WTC11 (cell line): Measurements from ENCODE around the gene WDFY4. TPM values are rescaled to one million over a fixed set of nuclear protein-coding genes. Genes with fewer than 3 reads are reported as not detected.

Source experiments
- ATAC-seq: fragments of 200-7000 bp; cut with Tn5 transposase; 2 replicates; pipeline ENCODE4 v1.10.0; 2021; ENCODE audit warnings: mild to moderate bottlenecking, moderate library complexity
- CTCF ChIA-PET: fragments of 300-600 bp; sonication (Branson Sonifier 250); formaldehyde crosslinking; loops from one replicate; lab custom pipeline; 2021; ENCODE audit warnings: antibody characterized with exemption; lab: Charles Lee
- POLR2A ChIA-PET: fragments of 350-600 bp; sonication (Branson Sonifier 250); formaldehyde crosslinking; loops from one replicate; lab custom pipeline; 2021; ENCODE audit warnings: antibody characterized with exemption; lab: Charles Lee
- DNase-seq: peaks from one replicate; pipeline ENCODE4 v3.0.0; 2021; ENCODE audit warnings: low spot score
- H3K27ac Mint-ChIP-seq: 2 replicates; pipeline ENCODE4 v1.8.0; 2021; ENCODE audit warnings: mixed read lengths
- H3K27me3 Mint-ChIP-seq: 2 replicates; pipeline ENCODE4 v1.8.0; 2021; ENCODE audit warnings: low read depth, mild to moderate bottlenecking, moderate library complexity, mixed read lengths
- H3K36me3 Mint-ChIP-seq: 2 replicates; pipeline ENCODE4 v1.8.0; 2021; ENCODE audit warnings: mixed read lengths
- H3K4me1 Mint-ChIP-seq: 2 replicates; pipeline ENCODE4 v1.8.0; 2022; ENCODE audit warnings: mixed read lengths
- H3K4me3 Mint-ChIP-seq: 2 replicates; pipeline ENCODE4 v1.8.0; 2021; ENCODE audit warnings: mild to moderate bottlenecking, moderate library complexity, mixed read lengths
- H3K9me3 Mint-ChIP-seq: 2 replicates; pipeline ENCODE4 v1.8.0; 2021; ENCODE audit warnings: mixed read lengths
- FOXK1 ChIP-seq: sonication (generic); formaldehyde crosslinking; IDR thresholded peaks from 2 replicates; pipeline ENCODE4 v1.8.0; 2022; ENCODE audit warnings: mild to moderate bottlenecking, moderate library complexity, missing genetic modification reagents
- FOXP1 ChIP-seq: sonication (generic); formaldehyde crosslinking; IDR thresholded peaks from 2 replicates; pipeline ENCODE4 v1.8.0; 2022; ENCODE audit warnings: missing genetic modification reagents, mild to moderate bottlenecking, moderate library complexity, borderline replicate concordance
- NR1H2 ChIP-seq: sonication (generic); formaldehyde crosslinking; IDR thresholded peaks from 2 replicates; pipeline ENCODE4 v1.9.0; 2021; ENCODE audit warnings: mild to moderate bottlenecking, moderate library complexity, missing genetic modification reagents
- PRRX2 ChIP-seq: fragments of 250-450 bp; sonication (Bioruptor Pico); IDR thresholded peaks from 2 replicates; pipeline ENCODE4 v1.8.0; 2021; ENCODE audit warnings: mild to moderate bottlenecking
- SMAD3 ChIP-seq: sonication (generic); formaldehyde crosslinking; IDR thresholded peaks from 2 replicates; pipeline ENCODE4 v1.8.0; 2022; ENCODE audit warnings: missing genetic modification reagents, mild to moderate bottlenecking, borderline replicate concordance
- ZBTB21 ChIP-seq: sonication (generic); formaldehyde crosslinking; IDR thresholded peaks from 2 replicates; pipeline ENCODE4 v1.8.1; 2023; ENCODE audit warnings: mild to moderate bottlenecking, missing genetic modification reagents, borderline replicate concordance
- total RNA-seq: library from RNA; stranded (reverse); gene quantifications from 3 replicates; pipeline ENCODE4 v1.2.3, GENCODE V29; 2021
- TF ChIP-seq, protein P1 (sequence below): fragments of 250-450 bp; sonication (Bioruptor Pico); IDR thresholded peaks from 2 replicates; pipeline ENCODE4 v1.9.0; 2021; ENCODE audit warnings: mild to moderate bottlenecking, borderline replicate concordance
- TF ChIP-seq, protein P2 (sequence below): fragments of 250-450 bp; sonication (Bioruptor Pico); IDR thresholded peaks from 2 replicates; pipeline ENCODE4 v1.9.0; 2021; ENCODE audit warnings: mild to moderate bottlenecking
- TF ChIP-seq, protein P3 (sequence below): sonication (generic); formaldehyde crosslinking; IDR thresholded peaks from 2 replicates; pipeline ENCODE4 v1.8.0; 2023; ENCODE audit warnings: mild to moderate bottlenecking, missing genetic modification reagents
- TF ChIP-seq, protein P4 (sequence below): sonication (generic); formaldehyde crosslinking; IDR thresholded peaks from 2 replicates; pipeline ENCODE4 v1.8.0; 2023; ENCODE audit warnings: missing genetic modification reagents, mild to moderate bottlenecking, borderline replicate concordance
- TF ChIP-seq, protein P5 (sequence below): sonication (generic); formaldehyde crosslinking; IDR thresholded peaks from 2 replicates; pipeline ENCODE4 v1.8.0; 2022; ENCODE audit warnings: missing genetic modification reagents
- TF ChIP-seq, protein P6 (sequence below): sonication (generic); formaldehyde crosslinking; IDR thresholded peaks from 2 replicates; pipeline ENCODE4 v1.8.1; 2023; ENCODE audit warnings: mild to moderate bottlenecking, missing genetic modification reagents, moderate library complexity

The WDFY4 gene
- total RNA-seq, 1 experiment from 2014 or later: 0.13 TPM

DNA sequence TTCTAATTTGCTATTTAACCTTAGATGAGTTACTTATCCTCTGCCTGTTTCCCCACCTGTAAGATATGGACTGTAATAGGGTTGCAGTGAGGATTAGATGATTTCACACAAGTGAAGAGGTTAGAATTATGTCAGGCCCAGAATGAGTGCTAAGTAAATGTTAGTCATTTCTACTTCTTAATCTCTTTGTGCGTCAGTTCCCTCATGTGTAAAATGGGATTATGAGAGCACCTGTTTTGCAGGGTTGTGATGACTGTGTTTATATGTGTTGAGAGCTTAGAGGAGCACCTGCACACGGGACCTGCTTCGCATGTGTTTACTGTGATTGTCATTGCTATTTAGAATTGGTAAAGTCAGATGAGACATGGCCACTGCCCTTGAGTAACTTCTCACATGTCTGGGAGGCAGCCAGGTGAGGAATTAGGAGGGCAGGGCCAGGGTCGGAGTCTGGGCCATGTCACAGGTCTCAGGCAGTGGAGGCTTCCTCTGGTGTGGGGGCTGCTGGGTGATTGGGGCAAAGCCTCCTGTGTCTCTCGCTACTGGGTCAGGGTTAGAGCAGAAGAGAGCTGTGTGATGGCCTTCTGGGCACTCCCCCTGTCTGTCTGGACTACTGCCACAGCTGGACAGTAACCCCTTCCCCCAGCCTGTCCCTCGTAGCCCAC is 106.7 kb downstream of the WDFY4 start (continued):
- TF ChIP-seq, protein P1, sequence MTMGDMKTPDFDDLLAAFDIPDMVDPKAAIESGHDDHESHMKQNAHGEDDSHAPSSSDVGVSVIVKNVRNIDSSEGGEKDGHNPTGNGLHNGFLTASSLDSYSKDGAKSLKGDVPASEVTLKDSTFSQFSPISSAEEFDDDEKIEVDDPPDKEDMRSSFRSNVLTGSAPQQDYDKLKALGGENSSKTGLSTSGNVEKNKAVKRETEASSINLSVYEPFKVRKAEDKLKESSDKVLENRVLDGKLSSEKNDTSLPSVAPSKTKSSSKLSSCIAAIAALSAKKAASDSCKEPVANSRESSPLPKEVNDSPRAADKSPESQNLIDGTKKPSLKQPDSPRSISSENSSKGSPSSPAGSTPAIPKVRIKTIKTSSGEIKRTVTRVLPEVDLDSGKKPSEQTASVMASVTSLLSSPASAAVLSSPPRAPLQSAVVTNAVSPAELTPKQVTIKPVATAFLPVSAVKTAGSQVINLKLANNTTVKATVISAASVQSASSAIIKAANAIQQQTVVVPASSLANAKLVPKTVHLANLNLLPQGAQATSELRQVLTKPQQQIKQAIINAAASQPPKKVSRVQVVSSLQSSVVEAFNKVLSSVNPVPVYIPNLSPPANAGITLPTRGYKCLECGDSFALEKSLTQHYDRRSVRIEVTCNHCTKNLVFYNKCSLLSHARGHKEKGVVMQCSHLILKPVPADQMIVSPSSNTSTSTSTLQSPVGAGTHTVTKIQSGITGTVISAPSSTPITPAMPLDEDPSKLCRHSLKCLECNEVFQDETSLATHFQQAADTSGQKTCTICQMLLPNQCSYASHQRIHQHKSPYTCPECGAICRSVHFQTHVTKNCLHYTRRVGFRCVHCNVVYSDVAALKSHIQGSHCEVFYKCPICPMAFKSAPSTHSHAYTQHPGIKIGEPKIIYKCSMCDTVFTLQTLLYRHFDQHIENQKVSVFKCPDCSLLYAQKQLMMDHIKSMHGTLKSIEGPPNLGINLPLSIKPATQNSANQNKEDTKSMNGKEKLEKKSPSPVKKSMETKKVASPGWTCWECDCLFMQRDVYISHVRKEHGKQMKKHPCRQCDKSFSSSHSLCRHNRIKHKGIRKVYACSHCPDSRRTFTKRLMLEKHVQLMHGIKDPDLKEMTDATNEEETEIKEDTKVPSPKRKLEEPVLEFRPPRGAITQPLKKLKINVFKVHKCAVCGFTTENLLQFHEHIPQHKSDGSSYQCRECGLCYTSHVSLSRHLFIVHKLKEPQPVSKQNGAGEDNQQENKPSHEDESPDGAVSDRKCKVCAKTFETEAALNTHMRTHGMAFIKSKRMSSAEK (CRISPR knock-in tag): no peak
- TF ChIP-seq, protein P2, sequence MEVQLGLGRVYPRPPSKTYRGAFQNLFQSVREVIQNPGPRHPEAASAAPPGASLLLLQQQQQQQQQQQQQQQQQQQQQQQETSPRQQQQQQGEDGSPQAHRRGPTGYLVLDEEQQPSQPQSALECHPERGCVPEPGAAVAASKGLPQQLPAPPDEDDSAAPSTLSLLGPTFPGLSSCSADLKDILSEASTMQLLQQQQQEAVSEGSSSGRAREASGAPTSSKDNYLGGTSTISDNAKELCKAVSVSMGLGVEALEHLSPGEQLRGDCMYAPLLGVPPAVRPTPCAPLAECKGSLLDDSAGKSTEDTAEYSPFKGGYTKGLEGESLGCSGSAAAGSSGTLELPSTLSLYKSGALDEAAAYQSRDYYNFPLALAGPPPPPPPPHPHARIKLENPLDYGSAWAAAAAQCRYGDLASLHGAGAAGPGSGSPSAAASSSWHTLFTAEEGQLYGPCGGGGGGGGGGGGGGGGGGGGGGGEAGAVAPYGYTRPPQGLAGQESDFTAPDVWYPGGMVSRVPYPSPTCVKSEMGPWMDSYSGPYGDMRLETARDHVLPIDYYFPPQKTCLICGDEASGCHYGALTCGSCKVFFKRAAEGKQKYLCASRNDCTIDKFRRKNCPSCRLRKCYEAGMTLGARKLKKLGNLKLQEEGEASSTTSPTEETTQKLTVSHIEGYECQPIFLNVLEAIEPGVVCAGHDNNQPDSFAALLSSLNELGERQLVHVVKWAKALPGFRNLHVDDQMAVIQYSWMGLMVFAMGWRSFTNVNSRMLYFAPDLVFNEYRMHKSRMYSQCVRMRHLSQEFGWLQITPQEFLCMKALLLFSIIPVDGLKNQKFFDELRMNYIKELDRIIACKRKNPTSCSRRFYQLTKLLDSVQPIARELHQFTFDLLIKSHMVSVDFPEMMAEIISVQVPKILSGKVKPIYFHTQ (CRISPR knock-in tag): no peak
- TF ChIP-seq, protein P3, sequence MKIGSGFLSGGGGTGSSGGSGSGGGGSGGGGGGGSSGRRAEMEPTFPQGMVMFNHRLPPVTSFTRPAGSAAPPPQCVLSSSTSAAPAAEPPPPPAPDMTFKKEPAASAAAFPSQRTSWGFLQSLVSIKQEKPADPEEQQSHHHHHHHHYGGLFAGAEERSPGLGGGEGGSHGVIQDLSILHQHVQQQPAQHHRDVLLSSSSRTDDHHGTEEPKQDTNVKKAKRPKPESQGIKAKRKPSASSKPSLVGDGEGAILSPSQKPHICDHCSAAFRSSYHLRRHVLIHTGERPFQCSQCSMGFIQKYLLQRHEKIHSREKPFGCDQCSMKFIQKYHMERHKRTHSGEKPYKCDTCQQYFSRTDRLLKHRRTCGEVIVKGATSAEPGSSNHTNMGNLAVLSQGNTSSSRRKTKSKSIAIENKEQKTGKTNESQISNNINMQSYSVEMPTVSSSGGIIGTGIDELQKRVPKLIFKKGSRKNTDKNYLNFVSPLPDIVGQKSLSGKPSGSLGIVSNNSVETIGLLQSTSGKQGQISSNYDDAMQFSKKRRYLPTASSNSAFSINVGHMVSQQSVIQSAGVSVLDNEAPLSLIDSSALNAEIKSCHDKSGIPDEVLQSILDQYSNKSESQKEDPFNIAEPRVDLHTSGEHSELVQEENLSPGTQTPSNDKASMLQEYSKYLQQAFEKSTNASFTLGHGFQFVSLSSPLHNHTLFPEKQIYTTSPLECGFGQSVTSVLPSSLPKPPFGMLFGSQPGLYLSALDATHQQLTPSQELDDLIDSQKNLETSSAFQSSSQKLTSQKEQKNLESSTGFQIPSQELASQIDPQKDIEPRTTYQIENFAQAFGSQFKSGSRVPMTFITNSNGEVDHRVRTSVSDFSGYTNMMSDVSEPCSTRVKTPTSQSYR (CRISPR knock-in tag): no peak

DNA sequence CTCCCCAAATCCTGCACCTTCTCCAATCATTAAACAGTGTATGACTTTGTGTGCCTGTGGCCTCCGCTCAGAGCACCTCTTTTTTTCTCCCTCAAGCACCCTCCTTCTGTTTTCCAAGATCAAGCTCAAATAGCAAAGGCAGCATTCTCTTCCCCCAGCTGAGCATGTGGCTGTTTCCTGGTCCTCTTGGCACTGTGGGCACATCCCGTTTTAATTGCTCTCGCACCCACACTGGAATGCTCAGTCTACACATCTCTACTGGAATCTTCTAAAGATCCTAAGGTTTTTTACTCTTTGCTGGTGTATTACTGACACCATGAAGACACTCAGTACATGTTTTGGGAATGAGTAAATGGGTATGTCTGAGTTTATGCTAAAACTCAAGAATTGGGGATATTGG is 107.4 kb downstream of the WDFY4 start:
- H3K4me1 Mint-ChIP-seq: no peaks in the 10 kb centered on the region
- no peak for ATAC-seq
- POLR2A ChIA-PET: no interaction called here
- H3K9me3 Mint-ChIP-seq: no peaks in the 10 kb centered on the region
- no peaks in the 10 kb centered on the region for H3K36me3 Mint-ChIP-seq
- H3K27me3 Mint-ChIP-seq: peaks cover 3% of the 10 kb centered on the region; the same call in 1 of the 2 replicates
- no peak overlapping the region for H3K4me3 Mint-ChIP-seq
- H3K27ac Mint-ChIP-seq: no peak overlapping the region
- CTCF ChIA-PET: interaction anchor here (1.2 kb wide), 1 partner anchor 136 kb away, joined by 4 read pairs; no protein-coding TSS in a partner anchor
- DNase-seq: no peak
- TF ChIP-seq, protein P4, sequence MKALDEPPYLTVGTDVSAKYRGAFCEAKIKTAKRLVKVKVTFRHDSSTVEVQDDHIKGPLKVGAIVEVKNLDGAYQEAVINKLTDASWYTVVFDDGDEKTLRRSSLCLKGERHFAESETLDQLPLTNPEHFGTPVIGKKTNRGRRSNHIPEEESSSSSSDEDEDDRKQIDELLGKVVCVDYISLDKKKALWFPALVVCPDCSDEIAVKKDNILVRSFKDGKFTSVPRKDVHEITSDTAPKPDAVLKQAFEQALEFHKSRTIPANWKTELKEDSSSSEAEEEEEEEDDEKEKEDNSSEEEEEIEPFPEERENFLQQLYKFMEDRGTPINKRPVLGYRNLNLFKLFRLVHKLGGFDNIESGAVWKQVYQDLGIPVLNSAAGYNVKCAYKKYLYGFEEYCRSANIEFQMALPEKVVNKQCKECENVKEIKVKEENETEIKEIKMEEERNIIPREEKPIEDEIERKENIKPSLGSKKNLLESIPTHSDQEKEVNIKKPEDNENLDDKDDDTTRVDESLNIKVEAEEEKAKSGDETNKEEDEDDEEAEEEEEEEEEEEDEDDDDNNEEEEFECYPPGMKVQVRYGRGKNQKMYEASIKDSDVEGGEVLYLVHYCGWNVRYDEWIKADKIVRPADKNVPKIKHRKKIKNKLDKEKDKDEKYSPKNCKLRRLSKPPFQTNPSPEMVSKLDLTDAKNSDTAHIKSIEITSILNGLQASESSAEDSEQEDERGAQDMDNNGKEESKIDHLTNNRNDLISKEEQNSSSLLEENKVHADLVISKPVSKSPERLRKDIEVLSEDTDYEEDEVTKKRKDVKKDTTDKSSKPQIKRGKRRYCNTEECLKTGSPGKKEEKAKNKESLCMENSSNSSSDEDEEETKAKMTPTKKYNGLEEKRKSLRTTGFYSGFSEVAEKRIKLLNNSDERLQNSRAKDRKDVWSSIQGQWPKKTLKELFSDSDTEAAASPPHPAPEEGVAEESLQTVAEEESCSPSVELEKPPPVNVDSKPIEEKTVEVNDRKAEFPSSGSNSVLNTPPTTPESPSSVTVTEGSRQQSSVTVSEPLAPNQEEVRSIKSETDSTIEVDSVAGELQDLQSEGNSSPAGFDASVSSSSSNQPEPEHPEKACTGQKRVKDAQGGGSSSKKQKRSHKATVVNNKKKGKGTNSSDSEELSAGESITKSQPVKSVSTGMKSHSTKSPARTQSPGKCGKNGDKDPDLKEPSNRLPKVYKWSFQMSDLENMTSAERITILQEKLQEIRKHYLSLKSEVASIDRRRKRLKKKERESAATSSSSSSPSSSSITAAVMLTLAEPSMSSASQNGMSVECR (CRISPR knock-in tag): no peak
- no peak for TF ChIP-seq SMAD3
- TF ChIP-seq, protein P5, sequence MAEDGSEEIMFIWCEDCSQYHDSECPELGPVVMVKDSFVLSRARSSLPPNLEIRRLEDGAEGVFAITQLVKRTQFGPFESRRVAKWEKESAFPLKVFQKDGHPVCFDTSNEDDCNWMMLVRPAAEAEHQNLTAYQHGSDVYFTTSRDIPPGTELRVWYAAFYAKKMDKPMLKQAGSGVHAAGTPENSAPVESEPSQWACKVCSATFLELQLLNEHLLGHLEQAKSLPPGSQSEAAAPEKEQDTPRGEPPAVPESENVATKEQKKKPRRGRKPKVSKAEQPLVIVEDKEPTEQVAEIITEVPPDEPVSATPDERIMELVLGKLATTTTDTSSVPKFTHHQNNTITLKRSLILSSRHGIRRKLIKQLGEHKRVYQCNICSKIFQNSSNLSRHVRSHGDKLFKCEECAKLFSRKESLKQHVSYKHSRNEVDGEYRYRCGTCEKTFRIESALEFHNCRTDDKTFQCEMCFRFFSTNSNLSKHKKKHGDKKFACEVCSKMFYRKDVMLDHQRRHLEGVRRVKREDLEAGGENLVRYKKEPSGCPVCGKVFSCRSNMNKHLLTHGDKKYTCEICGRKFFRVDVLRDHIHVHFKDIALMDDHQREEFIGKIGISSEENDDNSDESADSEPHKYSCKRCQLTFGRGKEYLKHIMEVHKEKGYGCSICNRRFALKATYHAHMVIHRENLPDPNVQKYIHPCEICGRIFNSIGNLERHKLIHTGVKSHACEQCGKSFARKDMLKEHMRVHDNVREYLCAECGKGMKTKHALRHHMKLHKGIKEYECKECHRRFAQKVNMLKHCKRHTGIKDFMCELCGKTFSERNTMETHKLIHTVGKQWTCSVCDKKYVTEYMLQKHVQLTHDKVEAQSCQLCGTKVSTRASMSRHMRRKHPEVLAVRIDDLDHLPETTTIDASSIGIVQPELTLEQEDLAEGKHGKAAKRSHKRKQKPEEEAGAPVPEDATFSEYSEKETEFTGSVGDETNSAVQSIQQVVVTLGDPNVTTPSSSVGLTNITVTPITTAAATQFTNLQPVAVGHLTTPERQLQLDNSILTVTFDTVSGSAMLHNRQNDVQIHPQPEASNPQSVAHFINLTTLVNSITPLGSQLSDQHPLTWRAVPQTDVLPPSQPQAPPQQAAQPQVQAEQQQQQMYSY (CRISPR knock-in tag): no peak
- TF ChIP-seq NR1H2: no peak
- no peak for TF ChIP-seq FOXK1 (CRISPR knock-in tag)
- no peak for TF ChIP-seq PRRX2
- TF ChIP-seq FOXP1 (CRISPR knock-in tag): no peak
- TF ChIP-seq, protein P6, sequence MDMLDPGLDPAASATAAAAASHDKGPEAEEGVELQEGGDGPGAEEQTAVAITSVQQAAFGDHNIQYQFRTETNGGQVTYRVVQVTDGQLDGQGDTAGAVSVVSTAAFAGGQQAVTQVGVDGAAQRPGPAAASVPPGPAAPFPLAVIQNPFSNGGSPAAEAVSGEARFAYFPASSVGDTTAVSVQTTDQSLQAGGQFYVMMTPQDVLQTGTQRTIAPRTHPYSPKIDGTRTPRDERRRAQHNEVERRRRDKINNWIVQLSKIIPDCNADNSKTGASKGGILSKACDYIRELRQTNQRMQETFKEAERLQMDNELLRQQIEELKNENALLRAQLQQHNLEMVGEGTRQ (CRISPR knock-in tag): no peak
- no peak for TF ChIP-seq ZBTB21 (CRISPR knock-in tag)
